SIG-M5 (cell line): ENCODE measurements around the gene GTF2A1.
A peak's percentile ranks its signal among the peaks of the same experiment; 100 is the strongest.

Experiments used
- DNase-seq: peaks from one replicate; lab custom pipeline; 2025; lab: John Stamatoyannopoulos, UW

Gene GTF2A1

GRCh38 chr14:81177225-81177624, 43.5 kb downstream of the GTF2A1 start:
- no peak for DNase-seq

GRCh38 chr14:81176241-81176640, 44.5 kb downstream of the GTF2A1 start:
- no peak for DNase-seq

DNA sequence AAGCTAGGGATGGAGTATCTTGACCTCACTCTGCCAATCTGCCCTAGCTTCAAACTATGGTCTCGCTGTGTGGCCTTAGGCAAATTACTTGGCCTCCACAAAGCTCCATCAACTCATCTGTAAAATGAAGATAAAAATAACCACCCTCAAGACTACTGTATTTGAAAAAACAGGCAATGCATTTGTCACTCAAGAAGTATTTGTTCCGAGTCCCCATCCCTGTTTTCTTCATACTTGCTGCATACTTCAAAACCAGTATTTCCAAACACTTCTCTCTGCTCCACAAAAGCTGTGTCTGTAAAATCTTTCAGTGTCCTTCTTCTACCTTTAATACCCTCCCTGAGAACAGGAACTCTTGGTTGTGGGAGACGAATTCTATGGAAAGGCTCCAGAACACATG, 47.9 kb downstream of the GTF2A1 start:
- DNase-seq, result no peak

GRCh38 chr14:81172353-81172752, 48.4 kb downstream of the GTF2A1 start:
- DNase-seq, result no peak

- no peak for DNase-seq
Observed at GRCh38 chr14:81170829-81171195, 49.9 kb downstream of the GTF2A1 start.

- DNase-seq, result peak; percentile 7
Observed at GRCh38 chr14:81170104-81170828, 50.5 kb downstream of the GTF2A1 start.

GRCh38 chr14:81169711-81170103, 51.1 kb downstream of the GTF2A1 start:
- DNase-seq, result no peak

- DNase-seq, result no peak
Observed at GRCh38 chr14:81169267-81169666, 51.5 kb downstream of the GTF2A1 start.

GRCh38 chr14:81166121-81166520, 54.6 kb downstream of the GTF2A1 start:
- DNase-seq, result no peak

DNA sequence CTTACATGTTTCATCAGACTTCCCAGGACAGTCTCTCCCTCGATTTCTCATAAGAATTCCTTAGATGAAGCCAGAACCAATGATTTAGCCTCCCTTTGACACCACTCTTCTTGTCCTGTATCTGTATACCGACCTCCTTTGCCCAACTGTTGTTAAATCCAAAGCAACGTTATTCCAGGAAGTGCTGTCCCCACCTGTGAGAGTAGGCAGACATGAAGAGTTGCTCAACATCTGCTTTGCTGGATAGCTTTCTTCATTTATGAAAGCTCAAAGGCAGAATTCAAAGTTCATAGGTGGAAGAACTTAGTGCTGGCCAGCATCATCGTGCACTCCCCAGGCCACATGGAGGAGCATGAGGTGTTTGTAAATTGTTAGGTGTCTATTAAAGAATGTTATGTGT, 55.6 kb downstream of the GTF2A1 start:
- DNase-seq, result no peak

DNA sequence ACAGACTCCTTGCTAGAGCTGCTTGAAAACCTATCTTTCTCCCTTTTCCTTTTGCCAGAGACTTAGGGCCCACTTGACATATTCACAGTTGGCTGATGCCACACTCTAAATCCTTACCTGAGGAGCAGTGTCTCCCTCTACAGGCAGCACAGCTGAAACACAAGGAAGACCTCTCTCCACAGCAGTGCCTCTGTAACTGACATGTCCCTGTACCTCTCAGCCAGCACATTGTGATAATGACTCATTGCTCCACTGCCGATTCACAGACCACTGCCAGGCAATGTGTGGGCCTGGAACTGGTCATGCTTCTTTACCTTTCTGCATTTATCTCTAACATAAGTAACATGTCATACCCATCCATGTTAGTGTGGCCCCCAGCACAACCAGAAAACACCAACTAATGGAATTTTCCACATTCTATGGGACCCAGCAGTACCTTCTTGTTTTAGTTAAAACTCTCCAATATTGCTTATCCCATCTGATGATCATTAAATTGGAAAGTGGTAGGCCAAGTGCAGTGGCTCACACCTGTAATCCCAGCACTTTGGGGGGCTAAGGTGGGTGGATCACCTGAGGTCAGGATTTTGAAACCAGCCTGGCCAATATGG, 56.5 kb downstream of the GTF2A1 start:
- no peak for DNase-seq

DNA sequence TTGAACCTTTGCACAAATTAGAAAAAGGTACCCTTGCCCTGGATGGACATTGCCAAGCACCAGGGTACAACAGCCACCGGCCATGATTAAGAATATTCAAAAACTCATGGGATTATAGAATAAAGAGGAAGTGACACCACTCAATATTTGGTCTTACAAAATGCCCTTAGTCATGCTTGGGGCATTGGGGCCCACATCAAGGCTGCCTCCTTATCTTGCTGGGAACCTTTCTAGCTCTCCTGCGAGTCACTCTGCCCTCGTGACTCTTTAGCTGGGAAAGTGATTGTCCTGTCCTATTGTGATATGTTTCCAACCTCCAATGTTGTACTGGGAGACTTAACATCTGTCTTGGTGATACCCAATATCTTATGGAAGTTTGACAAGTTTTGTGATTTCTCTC, 57.8 kb downstream of the GTF2A1 start:
- DNase-seq, result peak; percentile 30

- no peak for DNase-seq
Observed at GRCh38 chr14:81161749-81162148, 59.0 kb downstream of the GTF2A1 start.

DNA sequence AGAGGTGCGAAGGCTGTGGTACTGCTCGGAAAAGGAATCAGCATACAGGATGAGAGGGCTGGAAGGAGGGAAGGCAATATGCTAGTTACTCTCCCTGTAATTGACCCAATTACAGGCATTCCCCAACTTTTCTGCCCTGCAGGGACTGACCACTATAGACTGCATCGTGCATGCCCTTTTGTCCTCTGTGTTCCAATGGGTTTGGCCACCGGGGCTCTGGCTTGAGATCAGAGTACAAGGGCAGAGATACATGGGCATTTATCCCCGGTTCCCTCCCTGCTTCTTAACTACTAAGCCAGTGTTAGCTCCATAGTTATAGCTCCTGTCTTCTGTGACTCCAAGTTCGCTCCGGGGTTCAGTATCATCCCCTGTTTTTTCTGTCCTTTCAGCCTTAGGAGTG, 59.7 kb downstream of the GTF2A1 start:
- DNase-seq, result no peak

GRCh38 chr14:81157431-81157830, 63.3 kb downstream of the GTF2A1 start:
- DNase-seq, result no peak

GRCh38 chr14:81153187-81153586, 67.6 kb downstream of the GTF2A1 start:
- DNase-seq, result no peak

- DNase-seq, result no peak
Observed at GRCh38 chr14:81148635-81149034, 72.1 kb downstream of the GTF2A1 start.

DNA sequence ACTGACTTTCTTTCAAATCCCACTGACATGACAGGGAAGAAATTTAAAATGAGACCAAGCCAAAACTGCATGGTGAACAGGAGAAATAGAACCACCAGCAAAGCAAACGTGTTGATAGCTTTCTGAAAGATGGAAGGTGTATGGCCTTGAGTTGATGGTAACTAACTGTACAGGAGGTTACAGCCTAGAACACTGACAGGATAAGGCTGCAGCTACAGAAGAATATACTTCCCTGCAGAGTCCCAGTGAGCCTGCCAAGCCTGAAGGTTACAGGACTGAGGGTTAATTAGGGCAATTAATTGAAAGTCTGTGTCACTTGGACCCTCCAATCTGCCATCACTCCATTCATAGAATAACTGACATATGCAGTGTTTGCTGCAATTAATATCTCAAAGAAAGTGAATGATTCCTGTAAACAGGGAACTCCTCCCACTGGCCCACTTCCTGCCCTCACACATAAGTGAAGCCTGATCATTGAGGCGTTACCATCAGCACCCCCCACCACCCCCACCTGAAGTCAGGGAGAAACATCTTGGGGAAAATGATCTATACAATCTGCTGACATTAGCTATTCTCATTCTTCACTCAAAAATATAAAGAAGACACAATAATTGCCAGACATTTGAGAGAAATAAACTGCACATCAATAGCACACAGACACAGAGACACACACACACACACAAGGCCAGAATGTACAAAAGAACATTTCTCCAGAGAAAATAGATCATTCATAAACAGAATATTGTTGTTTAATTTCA, 73.4 kb downstream of the GTF2A1 start:
- DNase-seq, result no peak

DNA sequence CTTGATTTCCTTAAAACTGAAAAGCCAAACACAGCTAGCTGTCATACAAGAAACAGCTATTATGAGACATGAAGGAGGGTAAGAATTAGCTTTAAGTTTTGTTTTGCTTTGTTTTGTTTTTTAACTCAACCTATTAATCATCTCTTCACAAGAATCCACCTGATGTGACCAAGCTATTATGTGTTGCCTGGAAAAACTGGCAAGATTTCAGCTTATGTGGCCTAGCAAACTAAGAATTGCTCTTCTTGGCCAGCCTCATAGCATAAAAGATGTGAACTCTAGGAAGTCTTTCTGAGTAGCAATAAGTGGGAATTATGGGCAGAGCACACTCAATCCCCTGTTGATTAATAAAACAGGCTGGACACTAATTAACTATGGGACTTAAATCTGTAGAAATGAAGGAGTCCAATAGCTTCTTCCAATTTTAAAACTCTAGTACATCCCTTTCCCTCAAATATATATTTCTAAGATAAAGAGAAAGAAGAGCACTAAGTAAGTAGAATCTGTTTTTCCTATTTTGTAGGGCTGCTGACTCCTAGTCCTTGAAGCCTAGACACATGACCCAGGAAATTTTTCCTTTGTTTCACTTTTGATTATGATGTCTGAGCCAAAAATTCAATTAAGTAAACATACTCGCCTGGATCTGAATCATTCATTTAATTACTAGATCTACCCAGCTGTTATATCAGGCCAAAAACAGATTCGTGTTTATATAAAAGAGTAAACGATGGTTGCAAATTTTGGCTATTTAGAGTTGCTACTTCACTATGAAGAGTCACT, 75.7 kb downstream of the GTF2A1 start:
- DNase-seq, result no peak

- no peak for DNase-seq
Observed at GRCh38 chr14:81143793-81144192, 77.0 kb downstream of the GTF2A1 start.

DNA sequence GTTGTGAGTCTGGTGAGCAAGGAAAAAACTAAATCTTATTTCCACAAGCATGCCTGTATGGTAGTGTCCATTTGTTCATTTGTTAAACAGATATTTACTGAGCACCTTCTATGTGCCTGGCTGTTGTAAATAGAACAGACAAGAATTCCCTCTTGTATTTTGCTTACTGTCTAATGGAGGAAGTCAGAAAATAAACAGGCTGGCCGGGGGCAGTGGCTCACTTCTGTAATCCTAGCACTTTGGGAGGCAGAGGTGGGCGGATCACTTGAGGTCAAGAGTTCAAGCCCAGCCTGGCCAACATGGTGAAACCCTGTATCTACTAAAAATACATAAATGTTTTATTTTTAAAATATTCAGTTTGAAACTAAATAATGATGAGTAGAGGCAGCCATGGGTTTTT, 79.3 kb downstream of the GTF2A1 start:
- no peak for DNase-seq

DNA sequence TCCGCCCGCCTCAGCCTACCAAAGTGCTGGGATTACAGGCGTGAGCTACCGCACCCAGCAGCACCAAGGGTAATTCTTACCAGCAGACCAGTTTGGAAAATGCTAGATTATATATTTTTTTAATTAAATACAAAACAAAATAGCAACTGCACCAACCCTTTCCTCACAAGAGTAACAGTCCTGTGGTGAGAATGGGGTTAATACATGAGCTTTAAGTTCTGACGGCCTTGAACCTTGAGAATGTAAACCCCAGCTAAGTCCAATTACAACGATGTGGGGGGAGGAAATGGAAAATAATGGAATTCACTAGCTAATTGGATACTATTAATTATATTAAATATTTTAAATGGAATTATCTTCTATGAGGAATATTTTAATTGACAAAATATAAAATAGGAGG, 82.3 kb downstream of the GTF2A1 start:
- DNase-seq, result no peak

DNA sequence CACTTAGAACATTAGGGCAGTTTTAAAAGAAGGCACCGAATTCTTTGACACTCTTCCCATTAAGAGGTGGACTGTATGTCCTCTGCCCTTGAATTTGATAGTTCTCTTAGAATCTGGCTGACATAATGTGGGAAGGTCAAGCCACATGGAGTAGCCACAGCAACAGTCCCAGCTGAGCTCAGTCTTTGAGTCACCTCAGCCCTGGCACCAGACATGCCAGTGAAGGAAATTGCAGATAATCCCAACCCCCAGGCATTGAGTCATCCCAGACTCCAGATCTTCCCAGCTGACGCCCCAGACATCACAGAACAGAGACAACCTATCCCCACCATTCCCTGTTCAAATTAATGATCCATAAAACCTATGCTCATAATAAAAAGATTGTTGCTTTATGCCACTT, 83.4 kb downstream of the GTF2A1 start:
- no peak for DNase-seq
